Spinal cord (tissue), 10 donors: Measurements from ENCODE around the gene SERPINF2. TPM values are rescaled to one million over a fixed set of nuclear protein-coding genes. Genes with fewer than 3 reads are reported as not detected.
A peak's percentile ranks its signal among the peaks of the same experiment; 100 is the strongest.
"Not testable (repeated sequence)": the region's sequence is repeated elsewhere in the genome, so short reads cannot be mapped to it uniquely, and the experiment has no call there.

ENCODE experiments used
- DNase-seq, 6 donors: peaks; one replicate each; pipeline versions ENCODE4 v3.0.0 to v3.0.0-alpha.2; 2013 to 2015; ENCODE audit warnings: low spot score in 6 of 6, low read depth in 4 of 6
- H3K27ac ChIP-seq: one replicate; pipeline ENCODE4 v1.5.1; 2013; ENCODE audit warnings: low read depth, low read length, control low read depth
- H3K27me3 ChIP-seq: one replicate; pipeline ENCODE4 v1.6.1; 2013; ENCODE audit warnings: low read length; ENCODE audit not compliant: control insufficient read depth, insufficient read depth
- H3K36me3 ChIP-seq: one replicate; pipeline ENCODE4 v1.6.1; 2013; ENCODE audit warnings: low read length; ENCODE audit not compliant: control insufficient read depth, insufficient read depth
- H3K4me1 ChIP-seq: one replicate; pipeline ENCODE4 v1.6.1; 2013; ENCODE audit warnings: low read length; ENCODE audit not compliant: control insufficient read depth, insufficient read depth
- H3K4me3 ChIP-seq: one replicate; pipeline ENCODE4 v1.5.1; 2013; ENCODE audit warnings: low read depth, low read length, control low read depth
- H3K9me3 ChIP-seq: one replicate; pipeline ENCODE4 v1.6.1; 2013; ENCODE audit warnings: low read length; ENCODE audit not compliant: control insufficient read depth, insufficient read depth
- WGBS: methylation state at CpG from one replicate; pipeline ENCODE4 v1.1.5; 2013; ENCODE audit warnings: missing lambda C conversion rate; ENCODE audit not compliant: insufficient coverage; 5-methylcytosine and 5-hydroxymethylcytosine counted together
- polyA plus RNA-seq, 2 donors: library from polyadenylated mRNA; unstranded; fragments of 120-200 nt; gene quantifications; one replicate each; pipeline ENCODE4 v1.2.1, GENCODE V29; 2013; ENCODE audit not compliant: insufficient read length in 2 of 2
- total RNA-seq, 2 donors: library from RNA; depleted of rRNA in 1 of 2; stranded (reverse); fragments of 120-200 nt in 1 of 2; fragments of >200 nt in 1 of 2; gene quantifications; one replicate each; pipeline versions ENCODE4 v1.2.3 to v1.2.4, GENCODE V29; 2013 to 2014
- donor health status: healthy.

SERPINF2 gene
- total and polyA plus RNA-seq, 4 donors, result 1.2 to 2.1 (median 1.9) TPM; not detected in 1

GRCh38 chr17:1714980-1715802, 27.5 kb upstream of the SERPINF2 start:
- H3K27me3 ChIP-seq, result peaks cover 5% of the 10 kb centered on the region
- peak overlapping the region; percentile 93 for H3K27ac ChIP-seq
- H3K4me3 ChIP-seq, result peak overlapping the region; percentile 80
- peak in 1 of 6 donors; percentile 61 for DNase-seq
- H3K9me3 ChIP-seq, result no peaks in the 10 kb centered on the region
- H3K4me1 ChIP-seq, result peaks cover 48% of the 10 kb centered on the region
- peaks cover 22% of the 10 kb centered on the region for H3K36me3 ChIP-seq
- 4% methylated on average over 26 of the region's 32 CpGs for WGBS

DNA sequence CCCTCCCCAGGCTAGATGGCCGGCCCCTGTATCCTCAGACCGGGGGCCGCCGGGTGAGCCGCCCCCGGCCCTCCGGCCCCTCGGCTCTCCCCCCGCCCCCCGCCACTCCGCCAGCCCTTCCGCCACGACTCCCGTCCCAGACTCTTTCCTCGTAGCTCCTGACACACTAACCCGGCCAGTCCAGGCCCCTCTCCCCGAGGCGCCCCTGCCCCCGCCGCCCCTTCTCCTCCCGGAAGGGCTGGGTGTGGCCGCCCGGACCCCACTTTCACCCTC, 26.9 kb upstream of the SERPINF2 start:
- Histone ChIP-seq H3K4me1 (peaks cover 45% of the 10 kb centered on the region), H3K9me3 (no peaks in the 10 kb centered on the region), H3K27me3 (no peaks in the 10 kb centered on the region), H3K36me3 (peaks cover 22% of the 10 kb centered on the region), H3K27ac (peak overlapping the region; percentile 93), H3K4me3 (peak overlapping the region; percentile 80)
- 0% methylated on average over 5 of the region's 23 CpGs for WGBS
- DNase-seq, result no peak

- H3K36me3 ChIP-seq, result peaks cover 22% of the 10 kb centered on the region
- peaks cover 43% of the 10 kb centered on the region for H3K4me1 ChIP-seq
- H3K27me3 ChIP-seq, result no peaks in the 10 kb centered on the region
- H3K27ac ChIP-seq, result peak overlapping the region; percentile 100
- peak; percentile 98 to 100 (median 100) for DNase-seq
- 0% methylated on average over 65 of the region's 70 CpGs for WGBS
- no peaks in the 10 kb centered on the region for H3K9me3 ChIP-seq
- peak overlapping the region; percentile 94 for H3K4me3 ChIP-seq
These were observed 26.4 kb upstream of the SERPINF2 start for GRCh38 chr17:1716076-1716911.

DNA sequence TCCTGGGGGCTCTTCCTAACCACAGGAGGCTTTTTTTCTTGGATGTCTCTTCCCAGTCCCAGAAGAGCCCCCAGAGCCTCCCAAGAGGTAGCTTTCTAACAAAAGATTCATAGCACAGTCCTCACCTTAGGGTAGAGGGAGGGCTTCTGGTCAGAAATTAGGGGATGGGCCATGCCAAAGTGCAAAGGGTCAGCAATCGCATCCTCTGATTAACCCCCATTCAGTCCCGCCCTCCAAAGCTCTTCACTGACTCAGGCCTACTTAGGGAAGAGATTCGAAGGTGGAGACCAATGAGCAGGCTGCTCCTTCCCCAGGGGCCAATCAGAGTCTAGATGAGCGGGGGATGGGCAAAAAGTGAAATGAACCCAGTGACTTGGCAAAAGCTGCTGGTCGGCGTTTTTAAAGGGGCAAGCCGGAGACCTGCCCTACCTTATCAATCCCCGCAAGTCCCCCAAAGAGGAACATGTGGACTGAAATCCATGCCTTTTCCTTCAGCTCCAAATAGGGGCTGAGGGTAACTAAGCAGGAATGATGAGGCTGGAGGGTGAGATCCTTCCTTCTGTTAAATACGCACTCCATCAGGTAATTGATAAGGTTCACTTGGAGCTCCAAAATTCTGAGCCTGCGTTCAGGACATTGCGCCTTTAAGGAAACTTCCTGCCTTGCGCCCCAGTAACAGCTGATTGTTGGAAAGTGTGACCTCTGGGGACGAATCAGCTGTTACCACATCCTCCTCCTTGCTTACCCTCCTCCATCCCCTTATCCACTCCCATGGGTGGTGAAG, 25.6 kb upstream of the SERPINF2 start:
- Histone ChIP-seq H3K27me3 (no peaks in the 10 kb centered on the region), H3K27ac (peak overlapping the region; percentile 100), H3K4me3 (peak overlapping the region; percentile 94), H3K36me3 (peaks cover 22% of the 10 kb centered on the region), H3K9me3 (no peaks in the 10 kb centered on the region), H3K4me1 (peaks cover 43% of the 10 kb centered on the region)
- WGBS, result no CpG with 5 or more reads among the region's 13 CpGs
- peak; percentile 88 to 98 (median 93) for DNase-seq

GRCh38 chr17:1718362-1719165, 24.1 kb upstream of the SERPINF2 start:
- no peak for DNase-seq
- H3K9me3 ChIP-seq, result no peaks in the 10 kb centered on the region
- no peak overlapping the region for H3K4me3 ChIP-seq
- peaks cover 44% of the 10 kb centered on the region for H3K4me1 ChIP-seq
- 91% methylated on average over 17 of the region's 19 CpGs for WGBS
- H3K27ac ChIP-seq, result no peak overlapping the region
- H3K36me3 ChIP-seq, result peaks cover 9% of the 10 kb centered on the region
- H3K27me3 ChIP-seq, result no peaks in the 10 kb centered on the region

DNA sequence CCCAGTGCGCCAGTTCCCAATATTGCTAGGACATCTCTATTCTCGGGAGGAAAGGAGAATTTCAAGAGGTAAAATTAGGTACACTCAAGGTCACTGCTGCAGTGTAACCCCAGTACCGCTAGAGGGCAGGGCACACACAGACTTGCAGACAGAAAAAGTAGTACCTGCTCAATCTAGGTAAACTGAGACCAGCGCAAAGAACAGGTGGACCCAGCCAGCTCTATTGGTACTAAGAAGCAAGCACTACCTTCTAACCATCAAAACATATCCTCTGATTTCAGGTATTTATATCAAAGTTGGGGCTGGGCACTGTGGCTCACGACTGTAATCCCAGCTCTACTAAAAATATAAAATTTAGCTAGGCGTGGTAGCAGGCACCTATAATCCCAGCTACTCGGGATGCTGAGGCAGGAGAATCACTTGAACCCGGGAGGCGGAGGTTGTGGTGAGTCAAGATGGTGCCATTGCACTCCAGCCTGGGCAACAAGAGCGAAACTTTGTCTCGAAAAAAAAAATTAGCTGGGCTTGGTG, 21.8 kb upstream of the SERPINF2 start:
- peak in 2 of 6 donors; percentile 74 to 88 for DNase-seq
- no peak overlapping the region for H3K4me3 ChIP-seq
- H3K4me1 ChIP-seq, result peaks cover 42% of the 10 kb centered on the region
- no peaks in the 10 kb centered on the region for H3K27me3 ChIP-seq
- no peaks in the 10 kb centered on the region for H3K9me3 ChIP-seq
- no peak overlapping the region for H3K27ac ChIP-seq
- peaks cover 8% of the 10 kb centered on the region for H3K36me3 ChIP-seq
- 34% methylated on average over 9 of the region's 11 CpGs for WGBS

GRCh38 chr17:1722022-1722421, 20.6 kb upstream of the SERPINF2 start:
- not testable (repeated sequence) for H3K9me3 ChIP-seq, H3K4me3 ChIP-seq, H3K27ac ChIP-seq, DNase-seq, H3K27me3 ChIP-seq
- Histone ChIP-seq H3K36me3 (peaks cover 19% of the 10 kb centered on the region), H3K4me1 (peaks cover 42% of the 10 kb centered on the region)
- 100% methylated on average over 6 of the region's 8 CpGs for WGBS

DNA sequence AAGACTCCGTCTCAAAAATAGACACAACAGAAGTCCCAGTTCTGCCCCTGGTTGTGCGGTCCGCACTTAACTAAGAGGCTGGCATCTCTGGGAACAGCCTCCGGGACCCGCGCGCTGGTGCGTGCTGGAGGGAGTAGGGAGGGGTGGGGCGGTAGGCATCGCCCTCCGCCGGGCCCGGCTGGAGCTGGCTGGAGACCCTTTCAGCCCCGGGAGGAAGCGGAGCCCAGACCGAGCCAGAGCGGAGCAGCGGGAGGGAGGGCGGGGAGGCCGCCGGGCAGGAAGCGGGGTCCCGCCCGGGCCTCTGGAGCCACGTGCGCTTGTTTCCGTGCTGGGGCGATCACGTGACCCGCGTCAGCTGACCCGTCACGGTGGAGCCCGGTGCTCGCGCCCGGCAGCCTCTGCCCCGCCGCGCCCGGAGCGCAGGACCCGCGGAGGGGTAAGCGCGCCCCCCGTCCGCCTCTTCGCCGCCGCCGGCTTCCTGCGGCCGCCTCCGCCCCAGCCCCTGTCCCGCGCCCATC, 18.3 kb upstream of the SERPINF2 start, which contains the start of gene WDR81:
TSS of gene WDR81 (plus strand) at position 354 of the 518 bp plus-strand sequence. CDS start 256 bp downstream, outside the sequence.
- WGBS, result under 1% methylated on average over 57 of the region's 57 CpGs

More for the DNA sequence above, 18.3 kb upstream of the SERPINF2 start, which contains the start of gene WDR81:
- peaks cover 40% of the 10 kb centered on the region for H3K36me3 ChIP-seq
- no peaks in the 10 kb centered on the region for H3K27me3 ChIP-seq
- peaks cover 28% of the 10 kb centered on the region for H3K4me1 ChIP-seq
- DNase-seq, result peak in 5 of 6 donors; percentile 47 to 93 (median 75)
- peak within 1 kb of the TSS; percentile 59 for H3K4me3 ChIP-seq
- H3K9me3 ChIP-seq, result no peaks in the 10 kb centered on the region
- peak within 1 kb of the TSS; percentile 61 for H3K27ac ChIP-seq
